ENCODE measurements around the gene SLC24A1. TPM values are rescaled to one million over a fixed set of nuclear protein-coding genes. Genes with fewer than 3 reads are reported as not detected.

The SLC24A1 gene
- total RNA-seq, 1 donor from 2014 or later = 5.4 TPM

DNA sequence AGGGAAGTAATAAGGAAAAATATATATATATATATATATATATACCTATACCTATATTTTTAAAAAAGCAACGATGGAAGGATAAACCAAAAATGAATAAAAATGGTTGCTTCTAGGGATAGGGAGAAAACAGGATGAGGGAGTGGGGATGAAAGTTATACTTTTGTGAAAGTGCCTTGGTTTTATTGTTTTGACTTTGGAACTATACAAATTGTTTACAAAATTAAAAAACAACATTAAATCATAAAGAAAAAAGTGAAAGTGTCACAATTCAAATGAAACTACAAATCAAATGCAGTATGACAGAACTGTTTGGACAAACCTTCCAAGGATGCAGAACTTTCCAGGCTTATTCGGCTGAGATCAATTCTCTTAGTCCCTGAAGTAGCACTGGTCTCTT is 54.4 kb downstream of the SLC24A1 start:
- TF ChIP-seq CTCF (conservative IDR thresholded peaks at IDR 0.05) = no peak
- DNase-seq (ENCODE audit: low read depth, low spot score) = no peak
- Mint-ChIP-seq H3K36me3 (ENCODE audit: low read depth) (no peaks in the 10 kb centered on the region), H3K27ac (ENCODE audit: unreplicated experiment) (no peak overlapping the region), H3K4me1 (no peaks in the 10 kb centered on the region), H3K9me3 (no peaks in the 10 kb centered on the region), H3K27me3 (ENCODE audit: low read depth) (no peaks in the 10 kb centered on the region), H3K4me3 (no peak overlapping the region)

GRCh38 chr15:65680544-65680943 is 58.8 kb downstream of the SLC24A1 start:
- no peaks in the 10 kb centered on the region for H3K9me3 Mint-ChIP-seq
- DNase-seq (ENCODE audit: low read depth, low spot score) = no peak
- no peaks in the 10 kb centered on the region for H3K36me3 Mint-ChIP-seq (ENCODE audit: low read depth)
- no peaks in the 10 kb centered on the region for H3K27me3 Mint-ChIP-seq (ENCODE audit: low read depth)
- TF ChIP-seq CTCF (conservative IDR thresholded peaks at IDR 0.05) = no peak
- no peaks in the 10 kb centered on the region for H3K4me1 Mint-ChIP-seq
- no peak overlapping the region for H3K27ac Mint-ChIP-seq (ENCODE audit: unreplicated experiment)
- H3K4me3 Mint-ChIP-seq = no peak overlapping the region

GRCh38 chr15:65682404-65682911 is 60.7 kb downstream of the SLC24A1 start:
- no peaks in the 10 kb centered on the region for H3K36me3 Mint-ChIP-seq (ENCODE audit: low read depth)
- H3K27me3 Mint-ChIP-seq (ENCODE audit: low read depth) = no peaks in the 10 kb centered on the region
- no peak overlapping the region for H3K27ac Mint-ChIP-seq (ENCODE audit: unreplicated experiment)
- H3K4me3 Mint-ChIP-seq = no peak overlapping the region
- TF ChIP-seq CTCF (conservative IDR thresholded peaks at IDR 0.05) = no peak
- DNase-seq (ENCODE audit: low read depth, low spot score) = no peak
- H3K4me1 Mint-ChIP-seq = no peaks in the 10 kb centered on the region
- no peaks in the 10 kb centered on the region for H3K9me3 Mint-ChIP-seq

GRCh38 chr15:65688462-65688861 is 66.7 kb downstream of the SLC24A1 start:
- Mint-ChIP-seq H3K27ac (ENCODE audit: unreplicated experiment) (no peak overlapping the region), H3K27me3 (ENCODE audit: low read depth) (no peaks in the 10 kb centered on the region), H3K4me1 (no peaks in the 10 kb centered on the region), H3K9me3 (no peaks in the 10 kb centered on the region), H3K36me3 (ENCODE audit: low read depth) (peaks cover 8% of the 10 kb centered on the region), H3K4me3 (no peak overlapping the region)
- TF ChIP-seq CTCF (conservative IDR thresholded peaks at IDR 0.05) = no peak
- DNase-seq (ENCODE audit: low read depth, low spot score) = no peak

- H3K4me3 Mint-ChIP-seq = no peak overlapping the region
Measured at GRCh38 chr15:65690173-65690572, 68.4 kb downstream of the SLC24A1 start.

More at GRCh38 chr15:65690173-65690572, 68.4 kb downstream of the SLC24A1 start:
- no peaks in the 10 kb centered on the region for H3K27me3 Mint-ChIP-seq (ENCODE audit: low read depth)
- no peaks in the 10 kb centered on the region for H3K4me1 Mint-ChIP-seq
- DNase-seq (ENCODE audit: low read depth, low spot score) = no peak
- H3K9me3 Mint-ChIP-seq = no peaks in the 10 kb centered on the region
- no peak overlapping the region for H3K27ac Mint-ChIP-seq (ENCODE audit: unreplicated experiment)
- TF ChIP-seq CTCF (conservative IDR thresholded peaks at IDR 0.05) = no peak
- H3K36me3 Mint-ChIP-seq (ENCODE audit: low read depth) = peaks cover 8% of the 10 kb centered on the region

All from neural crest cell (in vitro differentiated cells).